ENCODE results near the gene TMEM130.

DNA sequence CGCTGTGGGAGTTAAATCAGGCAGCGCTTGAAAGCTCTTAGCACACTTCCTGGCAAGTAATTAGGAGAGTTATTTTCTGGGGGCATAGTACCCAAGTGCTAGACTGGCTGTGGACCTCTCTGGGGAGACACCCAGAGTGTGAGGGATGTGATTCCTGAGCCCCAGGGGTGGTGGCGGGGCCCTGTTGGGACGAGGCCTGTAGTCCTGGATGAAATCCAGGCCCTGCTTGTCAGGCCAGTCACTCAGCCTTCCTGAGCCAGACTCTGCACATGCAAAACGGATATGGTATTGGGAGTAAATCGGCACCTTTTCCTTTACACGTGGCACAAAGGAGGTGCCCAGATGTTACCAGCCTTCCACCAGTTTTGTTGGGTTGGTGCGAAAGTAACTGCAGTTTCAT, 39.7 kb upstream of the TMEM130 start:
- TF ChIP-seq, protein P1, sequence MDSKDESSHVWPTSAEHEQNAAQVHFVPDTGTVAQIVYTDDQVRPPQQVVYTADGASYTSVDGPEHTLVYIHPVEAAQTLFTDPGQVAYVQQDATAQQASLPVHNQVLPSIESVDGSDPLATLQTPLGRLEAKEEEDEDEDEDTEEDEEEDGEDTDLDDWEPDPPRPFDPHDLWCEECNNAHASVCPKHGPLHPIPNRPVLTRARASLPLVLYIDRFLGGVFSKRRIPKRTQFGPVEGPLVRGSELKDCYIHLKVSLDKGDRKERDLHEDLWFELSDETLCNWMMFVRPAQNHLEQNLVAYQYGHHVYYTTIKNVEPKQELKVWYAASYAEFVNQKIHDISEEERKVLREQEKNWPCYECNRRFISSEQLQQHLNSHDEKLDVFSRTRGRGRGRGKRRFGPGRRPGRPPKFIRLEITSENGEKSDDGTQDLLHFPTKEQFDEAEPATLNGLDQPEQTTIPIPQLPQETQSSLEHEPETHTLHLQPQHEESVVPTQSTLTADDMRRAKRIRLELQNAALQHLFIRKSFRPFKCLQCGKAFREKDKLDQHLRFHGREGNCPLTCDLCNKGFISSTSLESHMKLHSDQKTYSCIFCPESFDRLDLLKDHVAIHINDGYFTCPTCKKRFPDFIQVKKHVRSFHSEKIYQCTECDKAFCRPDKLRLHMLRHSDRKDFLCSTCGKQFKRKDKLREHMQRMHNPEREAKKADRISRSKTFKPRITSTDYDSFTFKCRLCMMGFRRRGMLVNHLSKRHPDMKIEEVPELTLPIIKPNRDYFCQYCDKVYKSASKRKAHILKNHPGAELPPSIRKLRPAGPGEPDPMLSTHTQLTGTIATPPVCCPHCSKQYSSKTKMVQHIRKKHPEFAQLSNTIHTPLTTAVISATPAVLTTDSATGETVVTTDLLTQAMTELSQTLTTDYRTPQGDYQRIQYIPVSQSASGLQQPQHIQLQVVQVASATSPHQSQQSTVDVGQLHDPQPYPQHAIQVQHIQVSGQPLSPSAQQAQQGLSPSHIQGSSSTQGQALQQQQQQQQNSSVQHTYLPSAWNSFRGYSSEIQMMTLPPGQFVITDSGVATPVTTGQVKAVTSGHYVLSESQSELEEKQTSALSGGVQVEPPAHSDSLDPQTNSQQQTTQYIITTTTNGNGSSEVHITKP (IDR thresholded peaks at IDR 0.05; ENCODE audit: partially characterized antibody), result no peak
- no peak for TF ChIP-seq CTCF (IDR thresholded peaks at IDR 0.05 in 2 of 3, conservative IDR thresholded peaks at IDR 0.05 in 1 of 3; ENCODE audit: insufficient read depth in 2 of 3, low read depth in 1 of 3, low read length in 3 of 3)
- TF ChIP-seq HDAC6 (IDR thresholded peaks at IDR 0.05; ENCODE audit: low read depth, low read length), result no peak
- no peak for TF ChIP-seq FOS (IDR thresholded peaks at IDR 0.05; ENCODE audit: extremely low read depth, insufficient read length)
- no peak for TF ChIP-seq CEBPB (tag; IDR thresholded peaks at IDR 0.05)

Data from K562 (cell line).